Stimulated activated CD4-positive, alpha-beta T cell treated with anti-CD3 and anti-CD28 coated beads, Interleukin-2, amount 100 ng/mL, for 24 hours (primary cell): Measurements from ENCODE around the gene FERMT3.
A peak's percentile ranks its signal among the peaks of the same experiment; 100 is the strongest.
"Not testable (repeated sequence)": the region's sequence is repeated elsewhere in the genome, so short reads cannot be mapped to it uniquely, and the experiment has no call there.

Experiments
- DNase-seq, 2 donors: peaks; one replicate each; pipeline ENCODE4 v3.0.0-alpha.2; 2020

Gene FERMT3

DNA sequence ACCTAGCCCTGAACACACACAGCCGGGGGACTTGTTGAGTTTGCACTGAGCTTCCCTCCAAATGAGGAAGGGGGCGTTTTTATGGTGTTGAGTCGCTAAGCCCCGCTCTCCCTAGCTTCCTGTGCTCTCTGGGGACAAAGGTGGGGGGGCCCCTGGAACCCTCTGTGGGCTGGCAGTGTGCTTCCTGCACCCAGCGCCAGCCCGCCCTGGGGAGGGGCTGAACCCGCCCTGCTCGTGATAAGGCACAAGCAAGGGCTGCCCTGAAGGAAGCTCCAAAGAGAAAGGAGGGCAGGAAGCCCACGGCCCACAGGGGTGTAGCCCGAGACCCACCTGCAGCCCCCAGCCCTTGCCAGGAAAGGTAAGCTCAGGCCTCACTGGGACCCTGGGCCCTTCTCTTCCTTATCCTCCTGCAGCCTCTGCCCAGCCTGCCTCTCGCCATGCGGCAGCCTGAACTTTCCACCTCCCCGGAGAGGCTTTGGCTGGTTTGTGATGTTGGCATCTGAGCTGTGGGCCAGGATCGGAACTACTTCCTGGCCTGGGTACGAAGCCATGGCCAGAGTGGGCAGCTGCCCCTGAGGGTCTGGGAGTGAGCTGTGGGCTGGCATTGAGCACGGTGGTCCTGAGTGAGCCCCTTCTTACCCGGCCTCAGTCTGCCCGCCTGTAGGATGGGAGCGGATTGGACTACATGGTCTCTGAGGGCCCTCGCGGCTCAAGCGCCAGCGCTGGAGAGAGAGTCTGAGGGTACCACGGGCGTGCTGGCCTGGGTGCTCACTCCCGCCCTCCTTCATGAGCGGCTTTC, at the start of gene FERMT3:
FERMT3 (plus strand) TSS at position 265 of the 799 bp plus-strand sequence. CDS start 644 bp downstream, outside the sequence.
- peak; percentile 75 to 87 for DNase-seq

DNA sequence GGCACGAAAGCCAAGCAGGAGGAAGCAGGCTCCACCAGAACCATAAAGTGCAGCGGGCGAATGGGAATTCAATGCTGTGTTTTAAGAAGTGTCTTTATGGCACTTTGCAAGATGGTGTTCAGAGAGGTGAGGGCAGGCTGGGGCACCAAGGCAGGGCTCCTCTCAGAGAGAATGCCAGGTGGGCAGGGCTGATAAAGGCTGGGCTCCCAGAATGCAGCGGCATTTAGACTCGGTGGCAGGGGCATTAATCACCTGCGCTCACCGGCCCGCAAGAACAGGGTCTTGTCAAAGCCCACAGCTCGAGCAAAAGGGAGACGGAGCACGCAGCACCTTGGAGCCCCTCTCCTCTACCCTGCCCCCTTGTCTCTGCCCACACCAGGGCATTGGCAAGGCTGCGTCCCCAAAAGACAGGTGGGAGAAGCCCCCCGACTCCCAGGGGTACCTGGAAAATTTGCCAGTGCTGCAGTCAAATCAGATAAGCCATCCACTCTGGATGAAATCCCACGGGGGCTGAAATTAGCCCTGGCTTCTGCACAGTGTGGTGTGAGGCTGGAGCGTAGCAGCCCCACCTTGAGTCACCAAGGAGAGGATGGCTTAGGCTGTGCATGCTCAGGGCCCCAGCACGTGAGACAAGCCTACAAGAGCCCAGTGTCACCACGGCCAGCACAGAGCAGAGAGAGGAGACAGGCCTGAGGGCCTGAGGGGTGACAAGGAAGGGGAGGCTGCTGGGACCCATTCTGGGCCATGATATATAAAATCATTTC, 48.7 kb upstream of the FERMT3 start:
- no peak for DNase-seq

DNA sequence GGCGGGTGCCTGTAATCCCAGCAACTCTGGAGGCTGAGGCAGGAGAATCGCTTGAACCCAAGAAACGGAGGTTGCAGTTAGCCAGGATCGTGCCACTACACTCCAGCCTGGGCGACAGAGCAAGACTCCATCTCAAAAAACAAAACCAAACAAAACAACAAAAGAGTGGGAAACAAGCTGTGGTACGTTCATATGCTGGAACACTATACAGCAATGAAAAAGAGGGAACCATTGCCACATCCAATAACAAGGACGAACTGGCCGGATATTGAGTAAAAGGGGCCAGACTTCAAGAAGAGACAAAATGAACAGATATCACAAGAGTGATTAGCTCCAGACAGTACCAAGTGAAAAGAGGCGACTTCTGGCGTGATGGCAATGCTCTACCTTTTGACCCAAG, 45.5 kb upstream of the FERMT3 start:
- no peak for DNase-seq

DNA sequence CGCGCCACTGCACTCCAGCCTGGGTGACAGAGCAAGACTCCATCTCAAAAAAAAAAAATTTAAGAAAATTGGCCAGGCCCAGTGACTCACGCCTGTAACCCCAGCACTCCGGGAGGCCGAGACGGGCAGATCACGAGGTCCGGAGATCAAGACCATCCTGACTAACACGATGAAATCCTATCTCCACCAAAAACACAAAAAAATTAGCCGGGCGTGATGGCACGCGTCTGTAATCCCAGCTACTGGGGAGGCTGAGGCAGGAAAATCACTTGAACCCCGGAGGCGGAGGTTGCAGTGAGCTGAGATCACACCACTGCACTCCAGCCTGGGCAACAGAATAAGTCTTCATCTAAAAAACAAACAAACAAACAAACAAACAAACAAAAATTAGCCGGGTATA, 43.8 kb upstream of the FERMT3 start:
- not testable (repeated sequence) for DNase-seq

DNA sequence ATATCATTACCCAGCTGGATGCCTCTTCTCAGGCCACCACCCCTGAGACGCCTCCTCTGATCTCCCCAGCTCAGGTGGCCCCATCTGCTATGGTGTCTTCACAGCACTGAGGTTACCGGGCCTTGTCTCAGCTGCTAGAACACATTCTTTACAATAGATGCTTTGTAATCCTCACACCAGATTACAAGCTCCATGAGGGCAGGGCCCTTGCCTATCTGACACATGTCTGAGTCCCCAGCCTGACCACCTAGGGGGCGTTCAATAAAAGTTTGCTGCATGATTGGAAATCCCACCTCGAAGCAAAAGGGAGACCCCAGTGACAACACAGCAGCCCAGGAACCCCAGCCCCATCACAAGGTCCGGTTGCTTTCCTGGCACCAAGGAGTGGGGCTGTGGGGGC, 42.6 kb upstream of the FERMT3 start:
- no peak for DNase-seq

DNA sequence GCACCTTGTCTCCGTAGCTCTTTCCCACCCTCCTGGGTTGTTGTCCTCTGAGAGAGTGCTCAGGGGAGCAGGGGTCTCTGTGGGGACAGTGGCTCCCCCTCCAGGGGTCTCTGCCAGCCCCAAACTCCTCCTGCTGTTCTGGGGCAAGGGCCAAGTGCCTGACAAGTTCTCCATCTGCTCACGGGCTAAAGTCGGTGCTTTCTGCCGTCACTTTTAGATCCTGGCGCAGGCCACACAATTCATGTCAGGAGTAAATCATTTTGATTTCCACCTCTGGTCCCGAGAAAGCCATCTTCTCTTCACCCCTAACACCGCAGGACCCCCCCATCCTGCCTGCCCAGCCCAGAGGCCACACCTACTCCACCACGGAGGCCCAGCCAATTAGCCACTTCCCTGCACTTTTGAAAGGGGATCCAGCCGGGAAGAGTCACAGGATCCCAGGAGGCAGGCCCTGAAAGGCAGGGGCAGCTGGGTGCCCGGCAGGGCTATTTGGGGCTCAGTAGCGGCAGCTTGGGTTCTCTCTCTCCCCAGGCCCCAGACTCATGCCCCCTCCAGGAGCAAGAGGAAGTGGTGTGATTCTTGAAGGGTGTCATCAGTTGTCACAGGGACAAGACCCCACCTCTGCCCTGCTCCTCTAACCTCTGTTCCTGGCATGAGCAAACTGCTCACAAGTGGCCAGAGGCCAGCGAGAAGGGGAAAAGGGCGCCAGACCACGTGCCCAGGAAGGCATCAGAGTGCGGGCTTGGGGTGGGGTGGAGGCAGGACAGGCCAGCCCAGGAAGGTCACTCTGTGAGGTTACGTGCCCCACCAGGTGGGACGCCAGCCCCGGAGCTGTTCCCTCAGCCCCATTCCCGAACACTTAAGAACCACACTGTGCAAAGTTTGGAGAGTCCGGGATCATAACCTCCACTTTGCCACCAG, 41.9 kb upstream of the FERMT3 start:
- no peak for DNase-seq

DNA sequence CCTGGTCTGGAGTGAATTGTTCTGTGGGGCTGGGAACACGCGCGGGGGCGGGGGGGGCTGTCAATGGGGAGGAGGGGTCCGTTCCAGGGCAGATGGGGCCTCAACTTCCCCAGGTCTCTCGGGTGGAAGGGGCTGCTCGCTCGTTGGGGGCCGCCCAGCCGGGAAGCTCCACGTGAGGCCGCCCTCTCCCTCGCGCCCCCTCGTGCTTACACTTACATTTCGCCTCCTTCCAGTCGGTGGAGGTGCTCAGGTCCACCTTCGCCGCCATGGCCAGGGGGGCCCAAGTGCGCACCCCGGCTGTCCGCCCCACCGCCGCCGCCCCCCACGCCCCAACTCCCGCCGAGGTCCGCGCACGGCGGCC, 41.1 kb upstream of the FERMT3 start:
- peak in 1 of 2 donors; percentile 38 for DNase-seq

DNA sequence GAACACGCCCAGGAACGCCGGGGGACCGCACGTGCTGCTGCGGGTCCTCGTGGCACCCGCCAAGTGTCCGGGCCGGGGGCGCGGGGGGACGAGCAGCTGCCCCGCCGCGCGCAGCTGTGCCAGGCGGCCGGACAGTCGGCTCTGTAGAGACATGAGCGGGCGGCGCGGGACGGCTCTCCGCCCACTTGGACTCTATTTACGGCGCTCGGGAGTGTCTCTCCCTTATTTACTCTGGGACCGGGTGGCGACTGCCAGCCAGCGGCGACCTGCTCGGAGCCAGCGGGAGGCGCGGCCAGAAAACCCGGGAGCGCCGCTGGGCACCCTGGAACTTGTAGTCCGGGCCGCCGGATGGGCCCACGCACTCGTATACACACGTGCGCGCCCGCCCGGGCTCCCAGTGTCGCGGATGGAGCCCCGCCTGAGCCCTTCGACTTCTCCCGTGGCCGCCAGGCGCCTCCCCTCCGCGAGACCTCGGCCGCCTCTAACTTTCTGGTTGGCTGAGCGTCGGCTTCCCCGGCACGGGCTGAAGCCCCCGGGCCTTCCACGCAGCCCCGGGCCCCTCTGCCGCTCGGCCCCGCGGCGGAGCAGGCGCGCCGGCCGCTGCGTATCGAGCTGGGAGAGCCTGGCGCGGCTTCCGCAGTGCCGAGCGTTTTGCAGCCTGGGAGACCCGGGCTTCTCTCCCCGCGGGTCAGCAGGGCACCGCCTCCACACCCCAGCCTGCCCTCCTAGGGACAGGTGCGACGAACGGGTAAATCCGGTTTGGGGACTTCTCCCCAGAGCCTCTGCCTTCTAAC, 40.5 kb upstream of the FERMT3 start, which contains the start of gene MACROD1:
MACROD1 (minus strand) TSS at position 272 of the 794 bp plus-strand sequence; CDS start at position 153, 119 bp downstream.
- DNase-seq, result peak; percentile 85 to 91

DNA sequence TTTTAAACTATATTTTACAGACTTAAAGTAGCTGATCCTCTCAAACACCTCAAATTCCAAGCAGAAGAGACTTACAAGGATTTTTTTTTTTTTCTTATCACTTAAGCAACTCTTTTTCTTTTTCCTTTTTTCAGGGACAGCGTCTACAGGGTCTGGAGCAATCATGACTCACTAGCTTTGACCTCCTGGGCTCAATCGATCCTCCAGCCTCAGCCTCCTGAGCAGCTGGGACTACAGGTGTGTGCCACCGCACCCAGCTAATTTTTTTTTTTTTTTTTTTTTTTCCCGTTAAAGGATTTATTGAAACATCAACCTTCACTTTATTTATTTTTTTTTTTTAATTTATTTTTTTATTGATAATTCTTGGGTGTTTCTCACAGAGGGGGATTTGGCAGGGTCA, 36.1 kb upstream of the FERMT3 start:
- no peak for DNase-seq

DNA sequence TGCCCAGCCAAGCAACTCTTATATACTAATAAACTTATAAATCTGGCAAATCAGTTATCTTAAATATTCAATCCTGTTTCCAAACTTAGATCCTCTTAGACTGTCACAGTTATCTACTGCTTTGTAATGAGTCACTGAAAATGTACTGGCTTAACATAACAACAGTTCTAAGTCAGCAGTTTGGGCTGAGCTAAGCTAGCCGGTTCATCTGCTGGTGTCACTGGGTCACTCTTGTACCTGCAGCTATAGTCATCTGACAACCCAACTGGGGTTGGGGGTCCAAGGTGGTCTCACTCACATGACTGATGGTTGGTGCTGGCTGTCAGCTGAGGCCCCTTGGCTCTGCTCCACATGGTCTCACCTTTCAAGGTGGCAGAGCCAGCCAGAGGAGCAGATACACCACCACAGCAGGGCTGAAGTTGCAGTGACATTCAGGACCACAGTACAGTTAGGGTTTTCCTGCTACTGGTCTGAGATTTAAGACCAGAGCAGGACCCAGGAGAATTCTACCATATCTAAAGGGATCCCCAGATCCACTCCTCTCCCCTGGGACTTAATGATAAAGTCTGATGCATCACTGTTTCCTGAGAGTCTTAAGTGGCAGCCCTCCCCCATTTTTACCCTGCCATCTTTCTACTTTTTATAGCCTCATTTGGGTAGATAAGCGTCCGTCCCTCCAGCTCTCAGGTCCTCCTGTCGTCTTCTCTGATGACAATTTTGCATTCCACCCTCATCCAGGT, 32.7 kb upstream of the FERMT3 start:
- no peak for DNase-seq

DNA sequence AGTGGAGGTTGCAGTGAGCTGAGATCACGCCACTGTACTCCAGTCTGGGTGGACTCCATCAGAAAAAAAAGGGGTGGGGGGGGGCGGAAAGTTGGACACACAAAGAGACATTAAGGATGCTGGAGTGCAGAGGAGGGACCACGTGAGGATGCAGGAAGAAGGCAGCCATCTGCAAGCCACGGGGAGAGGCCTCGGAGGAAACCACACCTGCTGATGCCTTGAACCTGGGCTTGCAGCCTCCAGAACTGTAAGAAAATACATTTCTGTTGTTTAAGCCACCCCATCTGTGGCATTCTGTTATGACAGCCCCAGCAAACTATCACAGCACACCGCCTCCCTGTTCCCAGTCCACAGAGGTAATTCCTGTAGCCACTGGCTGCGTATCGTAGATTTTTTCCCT, 29.8 kb upstream of the FERMT3 start:
- DNase-seq, result no peak

DNA sequence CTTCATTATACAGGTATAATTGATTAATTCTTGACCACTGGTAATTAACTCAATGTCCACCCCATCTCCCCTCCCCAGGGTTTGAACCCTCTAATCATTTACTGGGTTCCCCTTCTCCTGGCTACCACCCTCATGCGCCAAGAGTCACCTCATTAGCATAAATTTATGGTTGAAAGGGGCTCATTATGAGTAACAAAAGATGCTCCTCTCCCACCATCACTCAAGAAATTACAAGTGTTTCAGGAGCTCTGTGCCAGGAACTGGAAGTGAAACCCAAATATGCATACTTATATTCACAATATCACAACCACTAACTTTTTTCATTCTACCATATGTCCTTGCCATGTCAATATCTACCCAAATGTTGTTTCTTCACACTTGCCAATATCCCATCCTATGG, 28.3 kb upstream of the FERMT3 start:
- no peak for DNase-seq

DNA sequence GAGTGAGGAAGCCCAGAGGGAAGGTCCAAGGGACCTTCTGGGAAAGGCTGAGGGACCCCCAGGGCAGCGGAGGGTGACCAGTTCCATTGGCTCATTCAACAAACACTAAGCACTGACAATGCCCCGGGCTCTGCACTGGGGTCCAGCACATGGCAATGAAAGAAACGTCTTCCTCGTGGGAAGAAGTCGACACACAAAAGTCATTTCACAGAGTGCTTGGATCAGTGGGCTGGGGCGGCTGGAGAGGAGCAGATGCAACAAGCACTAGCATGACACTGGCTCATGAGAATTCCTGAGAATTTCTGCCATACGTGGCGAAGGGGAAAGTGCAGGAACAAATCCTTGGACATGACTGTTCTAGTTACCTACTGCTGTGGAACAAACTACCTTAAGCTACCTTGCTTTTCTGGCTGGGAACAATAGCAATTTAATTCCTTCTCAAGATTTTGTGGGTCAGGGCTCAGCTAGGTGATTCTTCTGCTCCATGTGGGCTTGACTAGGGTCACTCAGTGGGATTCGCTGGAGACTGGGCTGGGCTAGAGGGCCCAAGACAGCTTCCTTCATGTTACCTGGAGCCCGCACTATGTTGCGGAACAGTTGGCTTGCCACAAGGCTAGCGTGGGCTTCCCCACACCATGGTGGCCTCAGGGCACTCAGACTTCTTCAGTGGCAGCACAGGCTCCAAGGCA, 27.4 kb upstream of the FERMT3 start:
- no peak for DNase-seq

DNA sequence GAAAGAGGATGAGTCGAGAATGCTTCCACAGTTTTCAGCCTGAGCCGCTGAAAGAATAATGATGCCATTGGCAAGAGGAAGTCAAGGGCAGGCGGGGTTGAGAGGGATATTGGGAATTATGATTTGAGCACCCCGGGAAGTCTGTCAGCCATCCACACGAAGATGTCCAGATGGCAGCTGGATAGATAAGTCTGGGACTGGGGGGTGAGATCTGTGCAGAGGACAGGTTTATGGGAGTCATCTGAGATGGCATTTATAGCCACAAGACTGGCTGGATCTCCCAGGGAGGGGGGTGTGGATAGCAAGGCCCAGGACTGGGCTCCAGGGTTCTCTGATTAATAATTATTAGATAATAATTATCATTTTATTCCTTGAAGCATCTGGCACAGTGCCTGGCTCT, 25.6 kb upstream of the FERMT3 start:
- no peak for DNase-seq

DNA sequence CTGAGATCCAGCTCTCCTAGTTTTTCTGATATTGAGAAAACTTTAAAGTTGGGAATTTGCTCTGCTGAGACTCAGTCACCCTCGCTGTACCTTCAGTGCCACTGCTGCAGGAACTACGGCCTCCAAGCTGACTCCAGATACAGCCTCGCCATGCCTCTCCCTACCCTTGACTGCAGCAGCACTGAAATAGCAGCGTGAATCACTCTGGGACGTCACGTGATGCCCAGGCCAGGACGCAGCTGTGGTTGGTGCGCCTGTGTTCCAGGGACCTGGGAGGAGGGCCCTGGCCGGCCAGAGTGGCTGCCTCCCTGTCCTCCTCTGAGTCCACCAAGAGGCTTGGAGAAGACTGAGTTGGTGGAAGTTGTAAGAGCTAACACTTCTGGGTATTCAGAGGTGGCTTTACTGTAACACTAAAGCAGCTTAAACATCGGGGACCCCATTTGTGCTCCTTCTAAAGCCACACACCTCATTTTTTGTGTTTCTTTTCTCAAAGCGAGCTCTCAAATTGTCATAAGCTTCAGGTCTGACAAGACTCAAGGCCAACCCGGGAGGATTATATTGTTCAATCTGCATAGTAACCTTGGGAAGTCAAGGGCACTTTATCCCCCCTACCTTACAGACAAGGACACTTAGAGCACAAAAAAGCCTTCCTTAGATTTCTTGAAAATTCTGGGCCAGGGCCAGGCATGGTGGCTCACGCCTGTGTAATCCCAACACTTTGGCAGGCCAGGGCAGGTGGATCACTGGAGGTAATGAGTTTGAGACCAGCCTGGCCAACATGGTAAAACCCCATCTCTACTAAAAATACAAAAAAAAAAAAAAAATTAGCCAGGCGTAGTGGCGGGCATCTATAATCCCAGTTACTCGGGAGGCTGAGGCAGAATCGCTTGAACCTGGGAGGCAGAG, 24.8 kb upstream of the FERMT3 start:
- DNase-seq, result peak; percentile 49 to 60

DNA sequence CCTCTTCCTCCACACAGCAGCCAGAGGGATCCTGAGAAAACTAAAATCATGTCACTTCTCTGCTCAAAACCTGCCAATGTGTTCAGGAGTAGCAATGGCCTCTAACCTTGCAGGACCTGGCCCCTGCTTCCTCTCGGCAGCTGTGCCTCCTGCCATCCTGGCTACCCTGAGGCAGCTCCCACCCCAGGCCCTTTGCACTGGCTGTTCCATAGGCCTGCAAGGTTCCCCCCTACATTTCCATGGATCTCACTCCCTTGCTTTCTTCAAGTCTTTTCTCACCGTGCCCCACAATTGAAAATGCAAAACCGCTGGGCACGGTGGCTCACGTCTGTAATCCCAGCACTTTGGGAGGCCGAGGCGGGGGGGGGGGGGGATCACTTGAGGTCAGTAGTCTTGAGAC, 22.6 kb upstream of the FERMT3 start:
- DNase-seq, result no peak

DNA sequence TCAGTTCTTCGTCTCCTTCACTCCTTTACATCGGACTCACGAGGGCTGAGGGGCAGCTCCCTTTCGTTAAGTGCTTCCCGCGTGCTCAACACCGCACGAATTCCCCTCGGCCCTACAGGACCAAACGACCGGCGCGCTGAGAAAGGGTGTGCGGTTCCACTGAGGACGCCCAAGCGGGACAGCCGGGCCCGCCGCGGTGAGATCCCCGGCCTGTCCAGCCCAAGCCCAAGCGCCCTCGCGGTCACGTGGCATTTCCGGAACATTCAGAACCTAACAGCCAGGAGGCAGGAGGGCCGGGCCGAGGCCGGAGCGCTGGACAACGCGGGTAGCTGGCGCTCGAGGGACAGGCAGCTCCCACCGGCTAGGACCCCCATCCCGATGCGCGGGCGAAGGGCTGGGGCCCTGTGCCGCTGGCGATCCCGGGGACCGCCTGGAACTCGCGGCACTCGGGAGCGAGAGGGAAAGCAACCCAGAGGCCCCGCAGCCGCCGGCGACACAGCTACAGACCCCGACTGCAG, 21.3 kb upstream of the FERMT3 start:
- DNase-seq, result no peak

DNA sequence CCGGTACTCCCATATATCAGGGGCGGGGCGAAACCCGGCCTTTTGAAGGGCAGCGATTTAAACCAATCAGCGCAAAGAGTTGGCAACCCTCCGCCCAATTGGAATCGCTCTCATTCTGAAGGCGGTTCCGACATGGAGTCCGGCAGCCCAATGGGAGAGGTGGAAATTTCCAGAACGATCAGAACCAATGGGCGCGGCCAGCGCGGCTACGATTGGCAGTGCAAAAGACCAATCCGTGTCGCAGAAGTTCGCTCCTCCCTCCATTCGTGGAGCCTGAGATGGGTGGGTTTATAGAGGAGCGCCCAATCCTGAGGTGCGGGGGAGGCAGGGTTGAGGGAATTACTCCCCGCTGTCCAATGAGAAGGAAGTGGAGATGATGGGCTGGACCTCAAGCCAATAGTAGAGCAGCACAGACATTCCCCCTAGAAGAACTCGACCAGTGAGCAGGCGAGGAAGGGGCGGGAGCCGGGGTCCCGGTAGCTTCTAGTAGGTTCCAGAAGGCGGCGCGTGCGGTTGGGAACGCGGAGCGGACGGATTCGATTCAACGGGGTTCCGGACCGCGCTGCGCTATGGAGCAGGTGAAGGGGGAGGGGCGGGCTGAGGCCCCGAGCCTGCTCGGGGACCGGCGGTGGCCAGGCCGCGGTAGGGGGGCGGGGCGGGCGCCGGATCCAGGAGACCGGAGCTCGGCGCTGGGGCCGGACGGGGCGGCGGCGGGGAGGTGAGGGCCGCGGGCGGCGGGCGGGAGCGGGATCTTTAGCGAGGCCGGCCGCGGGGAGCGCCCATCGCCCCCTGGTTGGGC, 20.6 kb upstream of the FERMT3 start, which contains the start of gene STIP1:
STIP1 (plus strand) TSS at position 479 of the 799 bp plus-strand sequence; CDS start at position 570, 91 bp downstream.
- DNase-seq, result peak; percentile 98 to 99
